Urinary bladder (tissue), 4 donors: ENCODE results near the gene IFT81. TPM values are rescaled to one million over a fixed set of nuclear protein-coding genes. Genes with fewer than 3 reads are reported as not detected.

Experiments
- DNase-seq: peaks from one replicate; pipeline ENCODE4 v3.0.0-alpha.2; 2015; ENCODE audit errors: extremely low spot score
- H3K27ac ChIP-seq: one replicate; pipeline ENCODE4 v1.5.1; 2013; ENCODE audit warnings: low read depth, mild to moderate bottlenecking, moderate library complexity
- H3K36me3 ChIP-seq: one replicate; pipeline ENCODE4 v1.6.1; 2013; ENCODE audit warnings: mild to moderate bottlenecking, moderate library complexity; ENCODE audit not compliant: insufficient read depth
- H3K4me1 ChIP-seq: one replicate; pipeline ENCODE4 v1.6.1; 2013; ENCODE audit warnings: mild to moderate bottlenecking, moderate library complexity; ENCODE audit not compliant: insufficient read depth
- H3K4me3 ChIP-seq: one replicate; pipeline ENCODE4 v1.5.1; 2013; ENCODE audit warnings: low read depth, low read length
- WGBS: extraction: QIAGEN DNeasy Blood & Tissue Kit; methylation state at CpG from one replicate; pipeline ENCODE4 v1.1.7; 2013; 5-methylcytosine and 5-hydroxymethylcytosine counted together
- polyA plus RNA-seq: library from polyadenylated mRNA; stranded (reverse); fragments of 200-250 nt; gene quantifications from one replicate; pipeline ENCODE4 v1.2.3, GENCODE V29; 2013
- total RNA-seq: library from RNA; depleted of rRNA; stranded (reverse); fragments of >200 nt; gene quantifications from one replicate; pipeline ENCODE4 v1.2.3, GENCODE V29; 2014
- donor health status: healthy with polysubstance abuse.
- donor health status: healthy.

IFT81 gene
- total and polyA plus RNA-seq, 2 donors = 13.2 to 54.0 TPM

GRCh38 chr12:110159671-110160245 is 35.6 kb downstream of the IFT81 start:
- Histone ChIP-seq H3K27ac (no peak overlapping the region), H3K4me1 (no peaks in the 10 kb centered on the region), H3K4me3 (no peak overlapping the region), H3K36me3 (no peaks in the 10 kb centered on the region)
- DNase-seq = no peak
- 96% methylated on average over 4 of the region's 4 CpGs for WGBS

- H3K4me3 ChIP-seq = no peak overlapping the region
Observed at GRCh38 chr12:110165540-110166159, 41.5 kb downstream of the IFT81 start.

DNA sequence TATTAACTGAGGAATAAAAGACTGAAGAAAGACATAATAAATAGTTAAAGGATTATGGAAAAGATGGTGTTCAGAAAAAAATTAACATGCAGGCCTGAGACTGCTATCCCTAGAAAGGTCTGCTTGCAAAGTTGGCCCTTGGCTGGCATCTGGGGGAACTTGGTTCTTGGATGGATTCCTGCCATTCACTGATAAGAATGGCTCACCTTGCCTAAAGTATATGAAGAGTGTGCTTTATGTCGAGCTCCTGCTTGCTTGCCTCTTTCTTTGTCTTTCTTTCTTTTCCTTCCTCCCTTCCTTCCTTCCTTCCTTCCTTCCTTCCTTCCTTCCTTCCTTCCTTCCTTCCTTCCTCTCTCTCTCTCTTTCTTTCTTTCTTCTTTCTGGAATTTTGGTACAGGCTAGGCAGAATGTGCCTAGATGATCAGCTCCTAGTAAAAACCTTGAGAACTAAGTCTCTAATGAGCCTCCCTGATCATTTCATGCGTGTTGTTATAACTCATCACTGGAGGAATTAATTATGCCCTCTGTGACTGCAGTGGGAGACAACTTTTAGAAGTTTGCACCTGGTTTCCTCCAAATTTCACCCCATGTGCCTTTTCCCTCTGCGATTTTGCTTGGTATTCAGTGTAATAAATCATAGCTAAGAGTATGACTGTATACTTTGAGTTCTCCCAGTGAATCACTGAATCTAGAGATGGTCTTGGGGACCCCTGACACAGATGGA is 44.7 kb downstream of the IFT81 start:
- Histone ChIP-seq H3K36me3 (peaks cover 3% of the 10 kb centered on the region), H3K27ac (no peak overlapping the region), H3K4me1 (no peaks in the 10 kb centered on the region), H3K4me3 (no peak overlapping the region)
- no peak for DNase-seq
- 94% methylated on average over 3 of the region's 3 CpGs for WGBS

More at GRCh38 chr12:110165540-110166159, 41.5 kb downstream of the IFT81 start:
- WGBS = 58% methylated on average over 4 of the region's 4 CpGs
- Histone ChIP-seq H3K4me1 (no peaks in the 10 kb centered on the region), H3K27ac (no peak overlapping the region), H3K36me3 (peaks cover 3% of the 10 kb centered on the region)
- DNase-seq = no peak

- H3K4me1 ChIP-seq = no peaks in the 10 kb centered on the region
- no peak overlapping the region for H3K4me3 ChIP-seq
- DNase-seq = no peak
- peaks cover 3% of the 10 kb centered on the region for H3K36me3 ChIP-seq
- no peak overlapping the region for H3K27ac ChIP-seq
Observed at GRCh38 chr12:110170535-110171185, 46.5 kb downstream of the IFT81 start.

DNA sequence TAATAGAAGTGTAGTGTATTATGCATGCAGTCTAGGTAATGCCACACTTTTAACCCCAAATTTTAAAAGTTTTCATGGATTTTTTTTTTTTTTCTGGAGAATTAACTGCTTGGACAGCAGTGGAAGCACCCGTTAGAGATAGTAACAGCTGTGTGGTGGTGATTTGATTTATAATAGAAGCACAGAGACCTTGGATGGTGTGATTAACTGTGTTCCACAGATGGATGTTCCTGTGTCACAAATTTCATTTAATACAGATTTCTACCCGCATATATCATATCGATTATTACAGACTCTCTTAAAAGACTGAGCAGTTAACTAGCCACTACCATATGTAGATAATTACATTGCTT is 47.0 kb downstream of the IFT81 start:
- Histone ChIP-seq H3K4me3 (no peak overlapping the region), H3K27ac (no peak overlapping the region), H3K4me1 (no peaks in the 10 kb centered on the region), H3K36me3 (peaks cover 3% of the 10 kb centered on the region)
- DNase-seq = no peak
- WGBS = 55% methylated on average over 3 of the region's 3 CpGs

DNA sequence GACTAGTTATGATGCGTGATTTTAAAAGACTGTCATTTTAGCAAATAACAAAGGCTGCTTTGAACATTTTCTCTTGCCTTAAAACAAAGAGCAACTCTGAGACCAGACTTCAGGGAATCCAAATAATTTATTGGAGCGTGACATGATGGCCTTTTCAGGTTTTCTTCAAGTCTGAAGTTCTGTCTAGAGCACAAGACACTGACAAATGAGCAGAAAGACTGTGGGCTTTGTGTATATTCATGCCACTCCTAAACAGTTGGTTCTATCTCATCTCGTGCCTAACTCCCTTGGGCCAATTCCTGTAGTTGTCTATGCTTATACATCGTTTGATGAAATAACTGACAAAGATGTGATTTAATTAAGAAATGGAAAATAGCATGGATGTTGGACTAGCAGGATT is 47.5 kb downstream of the IFT81 start:
- no peak for DNase-seq
- Histone ChIP-seq H3K4me3 (no peak overlapping the region), H3K27ac (no peak overlapping the region), H3K36me3 (peaks cover 3% of the 10 kb centered on the region), H3K4me1 (no peaks in the 10 kb centered on the region)
- WGBS = 76% methylated on average over 4 of the region's 4 CpGs

GRCh38 chr12:110174373-110174996 is 50.3 kb downstream of the IFT81 start:
- Histone ChIP-seq H3K36me3 (no peaks in the 10 kb centered on the region), H3K4me1 (no peaks in the 10 kb centered on the region), H3K27ac (no peak overlapping the region), H3K4me3 (no peak overlapping the region)
- DNase-seq = no peak
- 67% methylated on average over 6 of the region's 6 CpGs for WGBS

- WGBS = 80% methylated on average over 4 of the region's 4 CpGs
- H3K4me3 ChIP-seq = no peak overlapping the region
- DNase-seq = no peak
- H3K36me3 ChIP-seq = no peaks in the 10 kb centered on the region
- H3K27ac ChIP-seq = no peak overlapping the region
- H3K4me1 ChIP-seq = no peaks in the 10 kb centered on the region
Observed at GRCh38 chr12:110175201-110175600, 51.0 kb downstream of the IFT81 start.

GRCh38 chr12:110176745-110177144 is 52.6 kb downstream of the IFT81 start:
- no peak overlapping the region for H3K4me3 ChIP-seq
- H3K4me1 ChIP-seq = no peaks in the 10 kb centered on the region
- H3K36me3 ChIP-seq = no peaks in the 10 kb centered on the region
- WGBS = 71% methylated on average over 1 of the region's 1 CpG
- no peak overlapping the region for H3K27ac ChIP-seq
- peak; percentile 50 for DNase-seq

GRCh38 chr12:110179291-110179690 is 55.1 kb downstream of the IFT81 start:
- H3K4me3 ChIP-seq = no peak overlapping the region
- 64% methylated on average over 3 of the region's 3 CpGs for WGBS
- DNase-seq = no peak
- no peaks in the 10 kb centered on the region for H3K36me3 ChIP-seq
- H3K27ac ChIP-seq = no peak overlapping the region
- H3K4me1 ChIP-seq = no peaks in the 10 kb centered on the region

- H3K27ac ChIP-seq = no peak overlapping the region
- 25% methylated on average over 1 of the region's 1 CpG for WGBS
Observed at GRCh38 chr12:110180591-110181005, 56.4 kb downstream of the IFT81 start.

DNA sequence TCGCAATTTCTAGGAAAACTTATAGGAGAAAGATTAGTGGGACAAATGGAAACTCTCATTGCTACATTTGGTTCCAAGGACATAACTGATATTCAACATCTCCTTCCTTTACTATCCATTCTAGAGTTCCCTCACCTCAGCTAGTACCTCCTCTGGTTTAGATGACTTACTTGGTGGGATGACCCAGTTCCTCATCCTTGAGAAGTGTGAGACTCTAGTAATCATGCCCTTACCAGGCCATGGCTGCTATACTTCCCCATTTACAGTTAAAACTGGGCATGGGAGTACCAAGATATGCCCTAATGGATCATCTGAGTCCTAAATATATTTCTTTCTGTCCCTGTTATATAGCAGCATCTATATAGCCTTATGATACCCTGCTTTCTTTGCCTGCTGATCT is 58.1 kb downstream of the IFT81 start:
- H3K36me3 ChIP-seq = no peaks in the 10 kb centered on the region
- 100% methylated on average over 1 of the region's 1 CpG for WGBS
- no peak overlapping the region for H3K27ac ChIP-seq
- no peak overlapping the region for H3K4me3 ChIP-seq
- H3K4me1 ChIP-seq = no peaks in the 10 kb centered on the region
- no peak for DNase-seq

More at GRCh38 chr12:110180591-110181005, 56.4 kb downstream of the IFT81 start:
- Histone ChIP-seq H3K36me3 (no peaks in the 10 kb centered on the region), H3K4me1 (no peaks in the 10 kb centered on the region), H3K4me3 (no peak overlapping the region)
- DNase-seq = no peak

- no peak for DNase-seq
- H3K27ac ChIP-seq = no peak overlapping the region
- 92% methylated on average over 3 of the region's 3 CpGs for WGBS
Observed at GRCh38 chr12:110183386-110183785, 59.2 kb downstream of the IFT81 start.

More at GRCh38 chr12:110183386-110183785, 59.2 kb downstream of the IFT81 start:
- H3K36me3 ChIP-seq = no peaks in the 10 kb centered on the region
- no peaks in the 10 kb centered on the region for H3K4me1 ChIP-seq
- no peak overlapping the region for H3K4me3 ChIP-seq
